HepG2 (cell line): ENCODE results near the gene PRM2. TPM values are rescaled to one million over a fixed set of nuclear protein-coding genes. Genes with fewer than 3 reads are reported as not detected.

Source experiments
- EP300 ChIP-seq, 3 experiments: sonication (generic) in 1 of 3; formaldehyde crosslinking in 1 of 3; IDR thresholded peaks; 2 replicates each; pipeline versions ENCODE4 v1.5.1 to v1.6.1; 2011 to 2020; ENCODE audit warnings: low read depth in 2 of 3, low read length in 2 of 3, borderline replicate concordance in 1 of 3, improper control_type of control experiment in 1 of 3, mild to moderate bottlenecking in 1 of 3, missing genetic modification reagents in 1 of 3, moderate library complexity in 1 of 3
- FUBP1 ChIP-seq: sonication (generic); formaldehyde crosslinking; IDR thresholded peaks from 2 replicates; pipeline ENCODE4 v1.5.1; 2020; ENCODE audit warnings: missing genetic modification reagents, mild to moderate bottlenecking, borderline replicate concordance
- REL ChIP-seq: sonication (generic); formaldehyde crosslinking; conservative IDR thresholded peaks from 2 replicates; pipeline ENCODE4 v1.8.0; 2022; ENCODE audit warnings: mild to moderate bottlenecking, missing genetic modification reagents, moderate library complexity
- SAP130 ChIP-seq: IDR thresholded peaks from 2 replicates; pipeline ENCODE4 v1.6.1; 2016; ENCODE audit warnings: low read depth
- SRY ChIP-seq: sonication (generic); formaldehyde crosslinking; IDR thresholded peaks from 2 replicates; pipeline ENCODE4 v1.8.0; 2022; ENCODE audit warnings: mild to moderate bottlenecking, missing genetic modification reagents
- TFDP1 ChIP-seq: IDR thresholded peaks from 2 replicates; pipeline ENCODE4 v1.6.1; 2016; ENCODE audit warnings: missing compliant biosample characterization, missing genetic modification reagents, borderline replicate concordance
- THRA ChIP-seq: sonication (generic); formaldehyde crosslinking; IDR thresholded peaks from 2 replicates; pipeline ENCODE4 v1.4.0; 2020; ENCODE audit warnings: missing genetic modification reagents, borderline replicate concordance
- ZBTB20 ChIP-seq: sonication (generic); formaldehyde crosslinking; IDR thresholded peaks from 2 replicates; pipeline ENCODE4 v1.8.1; 2023; ENCODE audit warnings: missing genetic modification reagents, low read depth, mild to moderate bottlenecking, borderline replicate concordance
- ZNF564 ChIP-seq: sonication (generic); formaldehyde crosslinking; IDR thresholded peaks from 2 replicates; pipeline ENCODE4 v1.8.1; 2023; ENCODE audit warnings: mild to moderate bottlenecking, missing genetic modification reagents
- ZNF589 ChIP-seq: sonication (generic); formaldehyde crosslinking; conservative IDR thresholded peaks from 2 replicates; pipeline ENCODE4 v1.8.0; 2022; ENCODE audit warnings: mild to moderate bottlenecking, moderate library complexity, missing genetic modification reagents
- ZNF614 ChIP-seq: IDR thresholded peaks from 2 replicates; pipeline ENCODE4 v1.6.1; 2018; ENCODE audit warnings: missing biosample characterization, missing genetic modification reagents, inconsistent platforms, borderline replicate concordance
- polyA plus RNA-seq, 8 experiments: library from polyadenylated mRNA; depleted of rRNA in 3 of 8; stranded (reverse) in 7 of 8; unstranded in 1 of 8; fragments of >200 nt; fragmentation: Illumina TruSeq in 4 of 8; extraction: Trizol in 4 of 8; gene quantifications; 2 replicates each; pipeline versions ENCODE4 v1.2.1 to v1.2.3, GENCODE V29; 2011 to 2016; ENCODE audit warnings: low read depth in 4 of 8, missing spikeins in 1 of 8, mixed read lengths in 1 of 8; ENCODE audit not compliant: insufficient read depth in 1 of 8
- total RNA-seq, 5 experiments: library from RNA; depleted of rRNA; stranded (reverse); fragments of >200 nt; fragmentation: Illumina TruSeq; extraction: Trizol; gene quantifications; 2 replicates each; pipeline ENCODE4 v1.2.3, GENCODE V29; 2016; ENCODE audit warnings: low read depth in 1 of 5
- TF ChIP-seq, protein P1 (sequence below): sonication (generic); formaldehyde crosslinking; conservative IDR thresholded peaks from 2 replicates; pipeline ENCODE4 v1.5.0; 2020; ENCODE audit warnings: missing genetic modification reagents
- TF ChIP-seq, protein P2 (sequence below): sonication (generic); formaldehyde crosslinking; conservative IDR thresholded peaks from 2 replicates; pipeline ENCODE4 v1.8.1; 2023; ENCODE audit warnings: missing genetic modification reagents
- TF ChIP-seq, protein P3 (sequence below): IDR thresholded peaks from 2 replicates; pipeline ENCODE4 v1.6.1; 2018; ENCODE audit warnings: missing genetic modification reagents, mild to moderate bottlenecking, missing compliant biosample characterization
- TF ChIP-seq, protein P4 (sequence below): IDR thresholded peaks from 2 replicates; pipeline ENCODE4 v1.6.1; 2016; ENCODE audit warnings: missing genetic modification reagents, missing compliant biosample characterization

The PRM2 gene
- total and polyA plus RNA-seq, 2 of the 13 experiments (the other 11 are each of a cell fraction or from before 2014, with no cell fraction given), result 0.54 TPM; not detected in 1

GRCh38 chr16:11309895-11310633, 33.8 kb upstream of the PRM2 start (continued):
- peak; percentile 58; the same call in 1 of the 2 replicates for TF ChIP-seq THRA (CRISPR knock-in tag)
- TF ChIP-seq, protein P1, sequence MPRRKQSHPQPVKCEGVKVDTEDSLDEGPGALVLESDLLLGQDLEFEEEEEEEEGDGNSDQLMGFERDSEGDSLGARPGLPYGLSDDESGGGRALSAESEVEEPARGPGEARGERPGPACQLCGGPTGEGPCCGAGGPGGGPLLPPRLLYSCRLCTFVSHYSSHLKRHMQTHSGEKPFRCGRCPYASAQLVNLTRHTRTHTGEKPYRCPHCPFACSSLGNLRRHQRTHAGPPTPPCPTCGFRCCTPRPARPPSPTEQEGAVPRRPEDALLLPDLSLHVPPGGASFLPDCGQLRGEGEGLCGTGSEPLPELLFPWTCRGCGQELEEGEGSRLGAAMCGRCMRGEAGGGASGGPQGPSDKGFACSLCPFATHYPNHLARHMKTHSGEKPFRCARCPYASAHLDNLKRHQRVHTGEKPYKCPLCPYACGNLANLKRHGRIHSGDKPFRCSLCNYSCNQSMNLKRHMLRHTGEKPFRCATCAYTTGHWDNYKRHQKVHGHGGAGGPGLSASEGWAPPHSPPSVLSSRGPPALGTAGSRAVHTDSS (CRISPR knock-in tag), result no peak
- TF ChIP-seq SAP130 (CRISPR knock-in tag), result peak; percentile 92
- TF ChIP-seq, protein P2, sequence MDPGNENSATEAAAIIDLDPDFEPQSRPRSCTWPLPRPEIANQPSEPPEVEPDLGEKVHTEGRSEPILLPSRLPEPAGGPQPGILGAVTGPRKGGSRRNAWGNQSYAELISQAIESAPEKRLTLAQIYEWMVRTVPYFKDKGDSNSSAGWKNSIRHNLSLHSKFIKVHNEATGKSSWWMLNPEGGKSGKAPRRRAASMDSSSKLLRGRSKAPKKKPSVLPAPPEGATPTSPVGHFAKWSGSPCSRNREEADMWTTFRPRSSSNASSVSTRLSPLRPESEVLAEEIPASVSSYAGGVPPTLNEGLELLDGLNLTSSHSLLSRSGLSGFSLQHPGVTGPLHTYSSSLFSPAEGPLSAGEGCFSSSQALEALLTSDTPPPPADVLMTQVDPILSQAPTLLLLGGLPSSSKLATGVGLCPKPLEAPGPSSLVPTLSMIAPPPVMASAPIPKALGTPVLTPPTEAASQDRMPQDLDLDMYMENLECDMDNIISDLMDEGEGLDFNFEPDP (CRISPR knock-in tag), result no peak
- peak; percentile 92; the same call in 1 of the 2 replicates for TF ChIP-seq ZBTB20 (CRISPR knock-in tag)
- TF ChIP-seq EP300 (IDR thresholded peaks at IDR 0.05; ENCODE audit: low read depth in 2 of 2, low read length in 2 of 2), result peak; percentile 72 to 78; a peak in 3 of 4 replicates
- peak; percentile 60 for TF ChIP-seq EP300 (CRISPR knock-in tag; IDR thresholded peaks at IDR 0.05; ENCODE audit: borderline replicate concordance)
- TF ChIP-seq TFDP1 (CRISPR knock-in tag), result peak; percentile 28; the same call in 1 of the 2 replicates
- TF ChIP-seq, protein P3, sequence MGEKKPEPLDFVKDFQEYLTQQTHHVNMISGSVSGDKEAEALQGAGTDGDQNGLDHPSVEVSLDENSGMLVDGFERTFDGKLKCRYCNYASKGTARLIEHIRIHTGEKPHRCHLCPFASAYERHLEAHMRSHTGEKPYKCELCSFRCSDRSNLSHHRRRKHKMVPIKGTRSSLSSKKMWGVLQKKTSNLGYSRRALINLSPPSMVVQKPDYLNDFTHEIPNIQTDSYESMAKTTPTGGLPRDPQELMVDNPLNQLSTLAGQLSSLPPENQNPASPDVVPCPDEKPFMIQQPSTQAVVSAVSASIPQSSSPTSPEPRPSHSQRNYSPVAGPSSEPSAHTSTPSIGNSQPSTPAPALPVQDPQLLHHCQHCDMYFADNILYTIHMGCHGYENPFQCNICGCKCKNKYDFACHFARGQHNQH, result peak; percentile 79
- TF ChIP-seq FUBP1 (CRISPR knock-in tag), result 0 out of 2 replicates have a peak, but pooled peaks have one; percentile 90
- no peak; the same call in none of the 2 replicates for TF ChIP-seq SRY (CRISPR knock-in tag)
- TF ChIP-seq ZNF589 (CRISPR knock-in tag), result 0 out of 2 replicates have a peak, but pooled peaks have one; percentile 61
- TF ChIP-seq ZNF614 (CRISPR knock-in tag), result 0 out of 2 replicates have a peak, but pooled peaks have one; percentile 57
- TF ChIP-seq REL (CRISPR knock-in tag), result no peak
- no peak for TF ChIP-seq ZNF564
- TF ChIP-seq, protein P4, sequence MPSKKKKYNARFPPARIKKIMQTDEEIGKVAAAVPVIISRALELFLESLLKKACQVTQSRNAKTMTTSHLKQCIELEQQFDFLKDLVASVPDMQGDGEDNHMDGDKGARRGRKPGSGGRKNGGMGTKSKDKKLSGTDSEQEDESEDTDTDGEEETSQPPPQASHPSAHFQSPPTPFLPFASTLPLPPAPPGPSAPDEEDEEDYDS (CRISPR knock-in tag), result peak; percentile 61
